ENCODE measurements around the gene KANSL1.

- TF ChIP-seq CTCF (IDR thresholded peaks at IDR 0.05; ENCODE audit: insufficient read depth, low read length, poor library complexity, severe bottlenecking) (no peak), EZH2phosphoT487 (conservative IDR thresholded peaks at IDR 0.05; ENCODE audit: low read length) (no peak)
These were observed 173.0 kb downstream of the KANSL1 start for GRCh38 chr17:46020023-46020761.

Data from SU-DHL-6 (cell line).